ENCODE data around the gene CDT1. TPM values are rescaled to one million over a fixed set of nuclear protein-coding genes. Genes with fewer than 3 reads are reported as not detected.

The CDT1 gene
- total and polyA plus RNA-seq, 10 of the 15 experiments (the other 5 are each of a cell fraction or from before 2014, with no cell fraction given), result 0.50 to 87.6 (median 8.8) TPM

DNA sequence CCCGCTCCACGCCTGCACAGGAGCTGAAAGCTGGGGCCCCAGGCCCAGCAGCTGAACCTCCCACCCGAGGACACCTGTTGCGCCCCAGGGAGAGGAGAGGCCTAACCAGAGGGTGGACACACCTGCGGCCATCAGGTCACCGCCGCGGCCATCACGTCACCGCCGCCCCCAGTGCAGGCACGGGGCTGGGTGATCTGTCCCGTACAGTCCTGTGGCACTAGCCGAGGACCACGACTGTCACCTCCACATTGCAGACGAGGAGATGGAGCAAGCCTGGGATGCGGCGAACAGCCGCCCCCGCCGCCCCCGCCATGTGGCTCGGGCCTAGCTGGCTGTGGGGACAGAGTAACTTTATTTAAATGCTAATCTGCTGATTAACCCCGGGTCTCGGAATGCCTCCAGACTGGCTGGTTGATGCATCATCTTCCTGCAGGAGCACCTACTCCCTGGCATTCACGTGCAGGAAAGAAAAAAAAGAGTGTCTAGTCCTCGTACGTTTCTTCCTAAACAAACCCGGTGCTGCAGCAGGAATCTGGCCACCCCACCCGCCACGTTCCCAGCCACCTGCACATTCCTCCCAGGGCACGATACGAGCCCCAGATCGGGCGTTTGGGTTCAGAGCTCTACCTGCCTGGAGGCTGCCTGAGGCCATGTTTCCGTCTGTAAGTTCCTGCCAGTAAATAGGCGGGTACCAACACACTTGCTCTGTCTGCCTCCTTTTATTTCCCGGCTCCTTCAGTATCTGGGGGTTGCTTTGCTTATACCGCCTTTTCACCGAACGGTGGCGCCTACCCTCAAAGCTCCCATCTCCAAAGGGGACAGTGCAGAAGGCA is 48.5 kb upstream of the CDT1 start:
- BruUV-seq (replicated peaks), result no TSS peak
- Histone ChIP-seq H3K9me3 (replicated peaks; ENCODE audit: control insufficient read depth, insufficient read depth, low read length) (no peaks in the 10 kb centered on the region), H3K4me2 (ENCODE audit: control insufficient read depth, insufficient read depth) (no peak overlapping the region), H3K36me3 (ENCODE audit: control insufficient read depth in 2 of 2, insufficient read depth in 2 of 2, low read length in 1 of 2) (peaks cover 0 to 6% of the 10 kb centered on the region in 2 experiments; a peak in 3 of 4 replicates), H3K27ac (ENCODE audit: control insufficient read depth, insufficient read depth) (no peak overlapping the region), H3K27me3 (replicated peaks in 1 of 2; ENCODE audit: control insufficient read depth in 2 of 2, insufficient read depth in 2 of 2, low read length in 1 of 2) (no peaks in the 10 kb centered on the region), H3K4me3 (no peak overlapping the region), H2AFZ (ENCODE audit: control insufficient read depth, low read depth, low read length) (no peak overlapping the region), H3K79me2 (ENCODE audit: control insufficient read depth, insufficient read depth, low read length) (peaks cover 4% of the 10 kb centered on the region), H4K20me1 (ENCODE audit: control insufficient read depth, insufficient read depth) (peaks cover 3% of the 10 kb centered on the region), H3K9ac (ENCODE audit: control insufficient read depth, insufficient read depth, low read length) (no peak overlapping the region), H3K4me1 (ENCODE audit: control insufficient read depth, insufficient read depth, low read length) (no peaks in the 10 kb centered on the region)
- POLR2A ChIA-PET, result no interaction called here
- intact Hi-C loops (cut with micrococcal nuclease; ENCODE audit: unreplicated experiment), result no loop called here
- DNase-seq (ENCODE audit: low read depth, low spot score) (no peak), FAIRE-seq (no peak), ATAC-seq (peak; percentile 59)
- peak; percentile 39; the same call in 1 of the 2 replicates for TF ChIP-seq POLR2A (IDR thresholded peaks at IDR 0.05; ENCODE audit: low read depth, low read length)
- TF ChIP-seq, protein P1, sequence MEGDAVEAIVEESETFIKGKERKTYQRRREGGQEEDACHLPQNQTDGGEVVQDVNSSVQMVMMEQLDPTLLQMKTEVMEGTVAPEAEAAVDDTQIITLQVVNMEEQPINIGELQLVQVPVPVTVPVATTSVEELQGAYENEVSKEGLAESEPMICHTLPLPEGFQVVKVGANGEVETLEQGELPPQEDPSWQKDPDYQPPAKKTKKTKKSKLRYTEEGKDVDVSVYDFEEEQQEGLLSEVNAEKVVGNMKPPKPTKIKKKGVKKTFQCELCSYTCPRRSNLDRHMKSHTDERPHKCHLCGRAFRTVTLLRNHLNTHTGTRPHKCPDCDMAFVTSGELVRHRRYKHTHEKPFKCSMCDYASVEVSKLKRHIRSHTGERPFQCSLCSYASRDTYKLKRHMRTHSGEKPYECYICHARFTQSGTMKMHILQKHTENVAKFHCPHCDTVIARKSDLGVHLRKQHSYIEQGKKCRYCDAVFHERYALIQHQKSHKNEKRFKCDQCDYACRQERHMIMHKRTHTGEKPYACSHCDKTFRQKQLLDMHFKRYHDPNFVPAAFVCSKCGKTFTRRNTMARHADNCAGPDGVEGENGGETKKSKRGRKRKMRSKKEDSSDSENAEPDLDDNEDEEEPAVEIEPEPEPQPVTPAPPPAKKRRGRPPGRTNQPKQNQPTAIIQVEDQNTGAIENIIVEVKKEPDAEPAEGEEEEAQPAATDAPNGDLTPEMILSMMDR (IDR thresholded peaks at IDR 0.05 in 2 of 3, conservative IDR thresholded peaks at IDR 0.05 in 1 of 3; ENCODE audit: control insufficient read depth in 2 of 3, extremely low read depth in 1 of 3, insufficient read depth in 1 of 3, low read depth in 3 of 3, low read length in 3 of 3), result peak in 2 of 3 experiments; percentile 21 to 33; a peak in 1 of 6 replicates
- no peak for TF ChIP-seq RAD21 (IDR thresholded peaks at IDR 0.05; ENCODE audit: insufficient read depth, low read depth, low read length)
- TF ChIP-seq FOXM1 (IDR thresholded peaks at IDR 0.05; ENCODE audit: low read depth, low read length), result no peak
- 0 out of 2 replicates have a peak, but pooled peaks have one; percentile 1 for TF ChIP-seq SMC3 (IDR thresholded peaks at IDR 0.05; ENCODE audit: borderline replicate concordance, low read length)
- TF ChIP-seq, protein P2, sequence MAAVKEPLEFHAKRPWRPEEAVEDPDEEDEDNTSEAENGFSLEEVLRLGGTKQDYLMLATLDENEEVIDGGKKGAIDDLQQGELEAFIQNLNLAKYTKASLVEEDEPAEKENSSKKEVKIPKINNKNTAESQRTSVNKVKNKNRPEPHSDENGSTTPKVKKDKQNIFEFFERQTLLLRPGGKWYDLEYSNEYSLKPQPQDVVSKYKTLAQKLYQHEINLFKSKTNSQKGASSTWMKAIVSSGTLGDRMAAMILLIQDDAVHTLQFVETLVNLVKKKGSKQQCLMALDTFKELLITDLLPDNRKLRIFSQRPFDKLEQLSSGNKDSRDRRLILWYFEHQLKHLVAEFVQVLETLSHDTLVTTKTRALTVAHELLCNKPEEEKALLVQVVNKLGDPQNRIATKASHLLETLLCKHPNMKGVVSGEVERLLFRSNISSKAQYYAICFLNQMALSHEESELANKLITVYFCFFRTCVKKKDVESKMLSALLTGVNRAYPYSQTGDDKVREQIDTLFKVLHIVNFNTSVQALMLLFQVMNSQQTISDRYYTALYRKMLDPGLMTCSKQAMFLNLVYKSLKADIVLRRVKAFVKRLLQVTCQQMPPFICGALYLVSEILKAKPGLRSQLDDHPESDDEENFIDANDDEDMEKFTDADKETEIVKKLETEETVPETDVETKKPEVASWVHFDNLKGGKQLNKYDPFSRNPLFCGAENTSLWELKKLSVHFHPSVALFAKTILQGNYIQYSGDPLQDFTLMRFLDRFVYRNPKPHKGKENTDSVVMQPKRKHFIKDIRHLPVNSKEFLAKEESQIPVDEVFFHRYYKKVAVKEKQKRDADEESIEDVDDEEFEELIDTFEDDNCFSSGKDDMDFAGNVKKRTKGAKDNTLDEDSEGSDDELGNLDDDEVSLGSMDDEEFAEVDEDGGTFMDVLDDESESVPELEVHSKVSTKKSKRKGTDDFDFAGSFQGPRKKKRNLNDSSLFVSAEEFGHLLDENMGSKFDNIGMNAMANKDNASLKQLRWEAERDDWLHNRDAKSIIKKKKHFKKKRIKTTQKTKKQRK (IDR thresholded peaks at IDR 0.05; ENCODE audit: low read depth, low read length), result no peak
- TF ChIP-seq, protein P3, sequence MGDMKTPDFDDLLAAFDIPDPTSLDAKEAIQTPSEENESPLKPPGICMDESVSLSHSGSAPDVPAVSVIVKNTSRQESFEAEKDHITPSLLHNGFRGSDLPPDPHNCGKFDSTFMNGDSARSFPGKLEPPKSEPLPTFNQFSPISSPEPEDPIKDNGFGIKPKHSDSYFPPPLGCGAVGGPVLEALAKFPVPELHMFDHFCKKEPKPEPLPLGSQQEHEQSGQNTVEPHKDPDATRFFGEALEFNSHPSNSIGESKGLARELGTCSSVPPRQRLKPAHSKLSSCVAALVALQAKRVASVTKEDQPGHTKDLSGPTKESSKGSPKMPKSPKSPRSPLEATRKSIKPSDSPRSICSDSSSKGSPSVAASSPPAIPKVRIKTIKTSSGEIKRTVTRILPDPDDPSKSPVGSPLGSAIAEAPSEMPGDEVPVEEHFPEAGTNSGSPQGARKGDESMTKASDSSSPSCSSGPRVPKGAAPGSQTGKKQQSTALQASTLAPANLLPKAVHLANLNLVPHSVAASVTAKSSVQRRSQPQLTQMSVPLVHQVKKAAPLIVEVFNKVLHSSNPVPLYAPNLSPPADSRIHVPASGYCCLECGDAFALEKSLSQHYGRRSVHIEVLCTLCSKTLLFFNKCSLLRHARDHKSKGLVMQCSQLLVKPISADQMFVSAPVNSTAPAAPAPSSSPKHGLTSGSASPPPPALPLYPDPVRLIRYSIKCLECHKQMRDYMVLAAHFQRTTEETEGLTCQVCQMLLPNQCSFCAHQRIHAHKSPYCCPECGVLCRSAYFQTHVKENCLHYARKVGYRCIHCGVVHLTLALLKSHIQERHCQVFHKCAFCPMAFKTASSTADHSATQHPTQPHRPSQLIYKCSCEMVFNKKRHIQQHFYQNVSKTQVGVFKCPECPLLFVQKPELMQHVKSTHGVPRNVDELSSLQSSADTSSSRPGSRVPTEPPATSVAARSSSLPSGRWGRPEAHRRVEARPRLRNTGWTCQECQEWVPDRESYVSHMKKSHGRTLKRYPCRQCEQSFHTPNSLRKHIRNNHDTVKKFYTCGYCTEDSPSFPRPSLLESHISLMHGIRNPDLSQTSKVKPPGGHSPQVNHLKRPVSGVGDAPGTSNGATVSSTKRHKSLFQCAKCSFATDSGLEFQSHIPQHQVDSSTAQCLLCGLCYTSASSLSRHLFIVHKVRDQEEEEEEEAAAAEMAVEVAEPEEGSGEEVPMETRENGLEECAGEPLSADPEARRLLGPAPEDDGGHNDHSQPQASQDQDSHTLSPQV (IDR thresholded peaks at IDR 0.05), result no peak
- in situ Hi-C loops (cut with MboI), result no loop called here
- 90% methylated on average over 40 of the region's 42 CpGs for WGBS (ENCODE audit: insufficient coverage, insufficient replicate concordance, low lambda C conversion rate, missing lambda C conversion rate)
- CTCF ChIA-PET, result interaction anchor here (0.8 to 1.6 kb wide), 2 partner anchors 18 kb away, joined by 3 to 5 read pairs; no protein-coding TSS in a partner anchor
- RAD21 ChIA-PET (ENCODE audit: unreplicated experiment), result interaction anchor here (0.7 kb wide), 1 partner anchor 30 kb away, joined by 4 read pairs; the partner anchor contains the start of gene PIEZO1
- SMC1A ChIA-PET (ENCODE audit: uncharacterized antibody, unreplicated experiment), result no interaction called here
